ENCODE measurements around the gene RNASEH2C.

DNA sequence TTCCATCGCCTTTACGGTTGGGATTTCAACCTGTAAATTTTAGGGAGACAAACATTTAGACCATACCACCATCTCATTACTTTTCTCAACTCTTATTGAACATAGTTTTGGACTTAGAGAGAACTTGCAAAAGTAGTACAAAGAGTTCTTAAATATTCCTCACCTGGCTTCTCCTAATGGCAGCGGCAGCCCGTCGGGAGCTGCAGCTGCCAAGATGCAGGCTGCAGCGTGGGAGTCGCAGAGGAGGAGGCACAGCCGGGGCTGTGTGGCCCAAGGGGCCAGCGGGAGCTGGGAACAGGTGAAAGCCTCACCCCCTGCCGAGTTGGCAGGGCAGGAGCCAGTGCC, 23.1 kb upstream of the RNASEH2C start:
- TF ChIP-seq CTCF (conservative IDR thresholded peaks at IDR 0.05): no peak
- no peak for TF ChIP-seq ZFX (IDR thresholded peaks at IDR 0.05)

Measured in C4-2B (cell line).